ENCODE measurements around the gene RAB8B.
A peak's percentile ranks its signal among the peaks of the same experiment; 100 is the strongest.

Gene RAB8B

GRCh38 chr15:63227689-63228088 lies 38.3 kb downstream of the RAB8B start:
- no peak overlapping the region for H2BK5ac ChIP-seq (ENCODE audit: low read depth, low read length, poor library complexity)
- peaks cover 0 to 6% of the 10 kb centered on the region in 2 experiments for H3K4me1 ChIP-seq (ENCODE audit: control insufficient read depth in 1 of 2, insufficient read depth in 2 of 2, low read length in 2 of 2)
- H3K36me3 ChIP-seq (ENCODE audit: control insufficient read depth in 1 of 2, insufficient read depth in 2 of 2, low read length in 2 of 2) = no peaks in the 10 kb centered on the region
- no peak overlapping the region for H3K4ac ChIP-seq (ENCODE audit: low read depth, low read length)
- no peak overlapping the region for H2AK5ac ChIP-seq (ENCODE audit: low read length)
- H3K9me3 ChIP-seq (ENCODE audit: insufficient read depth, low read depth, low read length) = no peaks in the 10 kb centered on the region
- WGBS (ENCODE audit: extremely low coverage, insufficient coverage, insufficient read length) = no CpG with 5 or more reads among the region's 2 CpGs
- no peak overlapping the region for H4K8ac ChIP-seq (ENCODE audit: low read depth, low read length)
- no peak overlapping the region for H4K12ac ChIP-seq (ENCODE audit: low read depth, low read length)
- H3K27me3 ChIP-seq (ENCODE audit: insufficient read depth, low read length) = no peaks in the 10 kb centered on the region
- H3K14ac ChIP-seq (ENCODE audit: low read length) = no peak overlapping the region
- H2AFZ ChIP-seq (ENCODE audit: insufficient read depth, low read length, poor library complexity) = no peak overlapping the region
- DNase-seq = no peak
- no peak overlapping the region for H2BK120ac ChIP-seq (ENCODE audit: insufficient read depth, low read length, poor library complexity)
- H2BK12ac ChIP-seq (ENCODE audit: low read length) = no peak overlapping the region
- H4K91ac ChIP-seq (ENCODE audit: low read depth, low read length) = no peak overlapping the region
- no peak overlapping the region for H3K18ac ChIP-seq (ENCODE audit: low read length)
- H3K79me2 ChIP-seq (ENCODE audit: control insufficient read depth, insufficient read depth, low read length, poor library complexity) = no peaks in the 10 kb centered on the region
- no peak overlapping the region for H3K4me3 ChIP-seq (ENCODE audit: low read depth, low read length)
- H3K4me2 ChIP-seq (ENCODE audit: low read length) = no peak overlapping the region
- no peak overlapping the region for H3K23ac ChIP-seq (ENCODE audit: low read length)
- H3K9ac ChIP-seq (ENCODE audit: low read length) = no peak overlapping the region
- H3K27ac ChIP-seq (ENCODE audit: low read depth, low read length) = no peak overlapping the region
- H3K79me1 ChIP-seq (ENCODE audit: low read length) = no peaks in the 10 kb centered on the region

DNA sequence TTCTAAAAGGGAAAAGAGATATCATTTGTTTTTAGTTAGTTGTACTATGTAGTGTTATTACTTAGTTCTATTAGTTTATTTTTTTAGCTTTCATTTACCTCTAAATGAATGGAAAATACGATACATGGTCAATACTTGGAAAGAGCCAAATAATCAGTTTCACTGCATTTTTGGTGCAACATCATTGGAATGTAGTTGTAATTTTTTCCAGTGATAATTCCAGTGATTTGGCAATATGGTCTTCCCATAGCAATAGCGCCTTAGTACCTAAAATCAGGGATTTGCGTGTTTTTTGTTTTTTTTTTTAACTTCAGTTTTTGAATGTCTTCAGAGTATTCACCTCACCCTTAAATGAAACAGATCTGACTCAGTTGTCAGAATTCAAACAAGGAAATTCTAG lies 41.8 kb downstream of the RAB8B start:
- no peak overlapping the region for H2AK5ac ChIP-seq (ENCODE audit: low read length)
- H4K12ac ChIP-seq (ENCODE audit: low read depth, low read length) = no peak overlapping the region
- H3K9me3 ChIP-seq (ENCODE audit: insufficient read depth, low read depth, low read length) = peaks cover 1% of the 10 kb centered on the region
- DNase-seq = peak in 1 of 2 donors; percentile 78
- H3K4me3 ChIP-seq (ENCODE audit: low read depth, low read length) = no peak overlapping the region
- H3K23ac ChIP-seq (ENCODE audit: low read length) = no peak overlapping the region
- no peak overlapping the region for H2BK5ac ChIP-seq (ENCODE audit: low read depth, low read length, poor library complexity)
- no peak overlapping the region for H2AFZ ChIP-seq (ENCODE audit: insufficient read depth, low read length, poor library complexity)
- no peak overlapping the region for H4K8ac ChIP-seq (ENCODE audit: low read depth, low read length)
- no peak overlapping the region for H3K9ac ChIP-seq (ENCODE audit: low read length)
- peaks cover 2% of the 10 kb centered on the region for H3K79me1 ChIP-seq (ENCODE audit: low read length)
- no peak overlapping the region for H3K18ac ChIP-seq (ENCODE audit: low read length)
- H3K27ac ChIP-seq (ENCODE audit: low read depth, low read length) = no peak overlapping the region
- no peak overlapping the region for H3K4me2 ChIP-seq (ENCODE audit: low read length)
- no CpG with 5 or more reads among the region's 3 CpGs for whole genome bisulfite sequencing (ENCODE audit: extremely low coverage, insufficient coverage, insufficient read length)
- H3K27me3 ChIP-seq (ENCODE audit: insufficient read depth, low read length) = no peaks in the 10 kb centered on the region
- peaks cover 6 to 9% of the 10 kb centered on the region in 2 experiments for H3K4me1 ChIP-seq (ENCODE audit: control insufficient read depth in 1 of 2, insufficient read depth in 2 of 2, low read length in 2 of 2)
- no peak overlapping the region for H2BK120ac ChIP-seq (ENCODE audit: insufficient read depth, low read length, poor library complexity)
- H3K4ac ChIP-seq (ENCODE audit: low read depth, low read length) = no peak overlapping the region
- no peak overlapping the region for H4K91ac ChIP-seq (ENCODE audit: low read depth, low read length)
- no peak overlapping the region for H2BK12ac ChIP-seq (ENCODE audit: low read length)
- H3K36me3 ChIP-seq (ENCODE audit: control insufficient read depth in 1 of 2, insufficient read depth in 2 of 2, low read length in 2 of 2) = no peaks in the 10 kb centered on the region
- no peaks in the 10 kb centered on the region for H3K79me2 ChIP-seq (ENCODE audit: control insufficient read depth, insufficient read depth, low read length, poor library complexity)
- no peak overlapping the region for H3K14ac ChIP-seq (ENCODE audit: low read length)

GRCh38 chr15:63231706-63232105 lies 42.3 kb downstream of the RAB8B start:
- no peak overlapping the region for H3K9ac ChIP-seq (ENCODE audit: low read length)
- no peaks in the 10 kb centered on the region for H3K27me3 ChIP-seq (ENCODE audit: insufficient read depth, low read length)
- no peak overlapping the region for H4K12ac ChIP-seq (ENCODE audit: low read depth, low read length)
- H3K4me2 ChIP-seq (ENCODE audit: low read length) = no peak overlapping the region
- H3K27ac ChIP-seq (ENCODE audit: low read depth, low read length) = no peak overlapping the region
- H3K79me1 ChIP-seq (ENCODE audit: low read length) = peaks cover 2% of the 10 kb centered on the region
- WGBS (ENCODE audit: extremely low coverage, insufficient coverage, insufficient read length) = no CpG with 5 or more reads among the region's 1 CpG
- H3K23ac ChIP-seq (ENCODE audit: low read length) = no peak overlapping the region
- no peak overlapping the region for H2BK120ac ChIP-seq (ENCODE audit: insufficient read depth, low read length, poor library complexity)
- peaks cover 1% of the 10 kb centered on the region for H3K9me3 ChIP-seq (ENCODE audit: insufficient read depth, low read depth, low read length)
- H3K4me3 ChIP-seq (ENCODE audit: low read depth, low read length) = no peak overlapping the region
- no peak overlapping the region for H2BK12ac ChIP-seq (ENCODE audit: low read length)
- no peak overlapping the region for H3K4ac ChIP-seq (ENCODE audit: low read depth, low read length)
- H2AK5ac ChIP-seq (ENCODE audit: low read length) = no peak overlapping the region
- H3K36me3 ChIP-seq (ENCODE audit: control insufficient read depth in 1 of 2, insufficient read depth in 2 of 2, low read length in 2 of 2) = no peaks in the 10 kb centered on the region
- peak in 1 of 2 donors; percentile 74 for DNase-seq
- H3K4me1 ChIP-seq (ENCODE audit: control insufficient read depth in 1 of 2, insufficient read depth in 2 of 2, low read length in 2 of 2) = peaks cover 6 to 9% of the 10 kb centered on the region in 2 experiments
- H3K18ac ChIP-seq (ENCODE audit: low read length) = no peak overlapping the region
- H3K79me2 ChIP-seq (ENCODE audit: control insufficient read depth, insufficient read depth, low read length, poor library complexity) = no peaks in the 10 kb centered on the region
- H4K91ac ChIP-seq (ENCODE audit: low read depth, low read length) = no peak overlapping the region
- H2AFZ ChIP-seq (ENCODE audit: insufficient read depth, low read length, poor library complexity) = no peak overlapping the region
- no peak overlapping the region for H2BK5ac ChIP-seq (ENCODE audit: low read depth, low read length, poor library complexity)
- H3K14ac ChIP-seq (ENCODE audit: low read length) = no peak overlapping the region
- no peak overlapping the region for H4K8ac ChIP-seq (ENCODE audit: low read depth, low read length)

GRCh38 chr15:63232405-63232804 lies 43.0 kb downstream of the RAB8B start:
- Histone ChIP-seq H4K8ac (ENCODE audit: low read depth, low read length) (no peak overlapping the region), H2BK12ac (ENCODE audit: low read length) (no peak overlapping the region), H2AFZ (ENCODE audit: insufficient read depth, low read length, poor library complexity) (no peak overlapping the region), H3K4me3 (ENCODE audit: low read depth, low read length) (no peak overlapping the region), H3K4me2 (ENCODE audit: low read length) (no peak overlapping the region), H3K27ac (ENCODE audit: low read depth, low read length) (no peak overlapping the region), H3K27me3 (ENCODE audit: insufficient read depth, low read length) (no peaks in the 10 kb centered on the region), H2BK5ac (ENCODE audit: low read depth, low read length, poor library complexity) (no peak overlapping the region), H2AK5ac (ENCODE audit: low read length) (no peak overlapping the region), H3K36me3 (ENCODE audit: control insufficient read depth in 1 of 2, insufficient read depth in 2 of 2, low read length in 2 of 2) (no peaks in the 10 kb centered on the region), H2BK120ac (ENCODE audit: insufficient read depth, low read length, poor library complexity) (no peak overlapping the region), H4K91ac (ENCODE audit: low read depth, low read length) (no peak overlapping the region), H3K14ac (ENCODE audit: low read length) (no peak overlapping the region), H3K23ac (ENCODE audit: low read length) (no peak overlapping the region), H3K4ac (ENCODE audit: low read depth, low read length) (no peak overlapping the region), H3K9me3 (ENCODE audit: insufficient read depth, low read depth, low read length) (peaks cover 1% of the 10 kb centered on the region), H3K79me2 (ENCODE audit: control insufficient read depth, insufficient read depth, low read length, poor library complexity) (no peaks in the 10 kb centered on the region), H3K9ac (ENCODE audit: low read length) (no peak overlapping the region), H3K4me1 (ENCODE audit: control insufficient read depth in 1 of 2, insufficient read depth in 2 of 2, low read length in 2 of 2) (peaks cover 4 to 6% of the 10 kb centered on the region in 2 experiments), H3K79me1 (ENCODE audit: low read length) (peaks cover 2% of the 10 kb centered on the region), H3K18ac (ENCODE audit: low read length) (no peak overlapping the region), H4K12ac (ENCODE audit: low read depth, low read length) (no peak overlapping the region)
- no peak for DNase-seq
- WGBS (ENCODE audit: extremely low coverage, insufficient coverage, insufficient read length) = no CpG with 5 or more reads among the region's 4 CpGs

Measured in trophoblast cell (in vitro differentiated cells and primary cell).